Measurements from ENCODE around the gene VTI1B.
"Not testable (repeated sequence)": the region's sequence is repeated elsewhere in the genome, so short reads cannot be mapped to it uniquely, and the experiment has no call there.

DNA sequence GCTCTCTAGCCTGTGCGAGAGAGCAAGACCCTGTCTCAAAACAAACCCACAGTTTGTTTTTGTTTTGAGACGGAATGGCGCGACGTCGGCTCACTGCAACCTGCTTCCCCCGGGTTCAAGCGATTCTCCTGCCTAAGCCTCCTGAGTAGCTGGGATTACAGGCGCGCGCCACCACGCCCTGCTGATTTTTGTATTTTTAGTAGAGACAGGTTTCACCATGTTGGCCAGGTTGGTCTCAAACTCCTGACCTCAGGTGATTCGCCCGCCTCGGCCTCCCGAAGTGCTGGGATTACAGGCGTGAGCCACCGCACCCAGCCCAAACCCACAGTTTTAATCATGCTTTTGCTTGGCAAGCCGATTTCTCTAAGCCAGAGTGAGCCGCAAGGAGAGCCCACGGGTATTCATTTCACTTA is 73.9 kb downstream of the VTI1B start:
- TF ChIP-seq, protein P1, sequence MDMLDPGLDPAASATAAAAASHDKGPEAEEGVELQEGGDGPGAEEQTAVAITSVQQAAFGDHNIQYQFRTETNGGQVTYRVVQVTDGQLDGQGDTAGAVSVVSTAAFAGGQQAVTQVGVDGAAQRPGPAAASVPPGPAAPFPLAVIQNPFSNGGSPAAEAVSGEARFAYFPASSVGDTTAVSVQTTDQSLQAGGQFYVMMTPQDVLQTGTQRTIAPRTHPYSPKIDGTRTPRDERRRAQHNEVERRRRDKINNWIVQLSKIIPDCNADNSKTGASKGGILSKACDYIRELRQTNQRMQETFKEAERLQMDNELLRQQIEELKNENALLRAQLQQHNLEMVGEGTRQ (IDR thresholded peaks at IDR 0.05) = not testable (repeated sequence)
- TF ChIP-seq, protein P2, sequence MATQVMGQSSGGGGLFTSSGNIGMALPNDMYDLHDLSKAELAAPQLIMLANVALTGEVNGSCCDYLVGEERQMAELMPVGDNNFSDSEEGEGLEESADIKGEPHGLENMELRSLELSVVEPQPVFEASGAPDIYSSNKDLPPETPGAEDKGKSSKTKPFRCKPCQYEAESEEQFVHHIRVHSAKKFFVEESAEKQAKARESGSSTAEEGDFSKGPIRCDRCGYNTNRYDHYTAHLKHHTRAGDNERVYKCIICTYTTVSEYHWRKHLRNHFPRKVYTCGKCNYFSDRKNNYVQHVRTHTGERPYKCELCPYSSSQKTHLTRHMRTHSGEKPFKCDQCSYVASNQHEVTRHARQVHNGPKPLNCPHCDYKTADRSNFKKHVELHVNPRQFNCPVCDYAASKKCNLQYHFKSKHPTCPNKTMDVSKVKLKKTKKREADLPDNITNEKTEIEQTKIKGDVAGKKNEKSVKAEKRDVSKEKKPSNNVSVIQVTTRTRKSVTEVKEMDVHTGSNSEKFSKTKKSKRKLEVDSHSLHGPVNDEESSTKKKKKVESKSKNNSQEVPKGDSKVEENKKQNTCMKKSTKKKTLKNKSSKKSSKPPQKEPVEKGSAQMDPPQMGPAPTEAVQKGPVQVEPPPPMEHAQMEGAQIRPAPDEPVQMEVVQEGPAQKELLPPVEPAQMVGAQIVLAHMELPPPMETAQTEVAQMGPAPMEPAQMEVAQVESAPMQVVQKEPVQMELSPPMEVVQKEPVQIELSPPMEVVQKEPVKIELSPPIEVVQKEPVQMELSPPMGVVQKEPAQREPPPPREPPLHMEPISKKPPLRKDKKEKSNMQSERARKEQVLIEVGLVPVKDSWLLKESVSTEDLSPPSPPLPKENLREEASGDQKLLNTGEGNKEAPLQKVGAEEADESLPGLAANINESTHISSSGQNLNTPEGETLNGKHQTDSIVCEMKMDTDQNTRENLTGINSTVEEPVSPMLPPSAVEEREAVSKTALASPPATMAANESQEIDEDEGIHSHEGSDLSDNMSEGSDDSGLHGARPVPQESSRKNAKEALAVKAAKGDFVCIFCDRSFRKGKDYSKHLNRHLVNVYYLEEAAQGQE (IDR thresholded peaks at IDR 0.05) = not testable (repeated sequence)
- TF ChIP-seq, protein P3, sequence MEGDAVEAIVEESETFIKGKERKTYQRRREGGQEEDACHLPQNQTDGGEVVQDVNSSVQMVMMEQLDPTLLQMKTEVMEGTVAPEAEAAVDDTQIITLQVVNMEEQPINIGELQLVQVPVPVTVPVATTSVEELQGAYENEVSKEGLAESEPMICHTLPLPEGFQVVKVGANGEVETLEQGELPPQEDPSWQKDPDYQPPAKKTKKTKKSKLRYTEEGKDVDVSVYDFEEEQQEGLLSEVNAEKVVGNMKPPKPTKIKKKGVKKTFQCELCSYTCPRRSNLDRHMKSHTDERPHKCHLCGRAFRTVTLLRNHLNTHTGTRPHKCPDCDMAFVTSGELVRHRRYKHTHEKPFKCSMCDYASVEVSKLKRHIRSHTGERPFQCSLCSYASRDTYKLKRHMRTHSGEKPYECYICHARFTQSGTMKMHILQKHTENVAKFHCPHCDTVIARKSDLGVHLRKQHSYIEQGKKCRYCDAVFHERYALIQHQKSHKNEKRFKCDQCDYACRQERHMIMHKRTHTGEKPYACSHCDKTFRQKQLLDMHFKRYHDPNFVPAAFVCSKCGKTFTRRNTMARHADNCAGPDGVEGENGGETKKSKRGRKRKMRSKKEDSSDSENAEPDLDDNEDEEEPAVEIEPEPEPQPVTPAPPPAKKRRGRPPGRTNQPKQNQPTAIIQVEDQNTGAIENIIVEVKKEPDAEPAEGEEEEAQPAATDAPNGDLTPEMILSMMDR (IDR thresholded peaks at IDR 0.05) = not testable (repeated sequence)
- TF ChIP-seq KDM5A (IDR thresholded peaks at IDR 0.05); JUNB (IDR thresholded peaks at IDR 0.05); CEBPB (IDR thresholded peaks at IDR 0.05); JUN (IDR thresholded peaks at IDR 0.05); HDAC2 (IDR thresholded peaks at IDR 0.05); CHD2 (IDR thresholded peaks at IDR 0.05; ENCODE audit: low read length, partially characterized antibody): not testable (repeated sequence)

All from A549 (cell line).